Measurements from ENCODE around the gene YTHDC1.

Gene YTHDC1

DNA sequence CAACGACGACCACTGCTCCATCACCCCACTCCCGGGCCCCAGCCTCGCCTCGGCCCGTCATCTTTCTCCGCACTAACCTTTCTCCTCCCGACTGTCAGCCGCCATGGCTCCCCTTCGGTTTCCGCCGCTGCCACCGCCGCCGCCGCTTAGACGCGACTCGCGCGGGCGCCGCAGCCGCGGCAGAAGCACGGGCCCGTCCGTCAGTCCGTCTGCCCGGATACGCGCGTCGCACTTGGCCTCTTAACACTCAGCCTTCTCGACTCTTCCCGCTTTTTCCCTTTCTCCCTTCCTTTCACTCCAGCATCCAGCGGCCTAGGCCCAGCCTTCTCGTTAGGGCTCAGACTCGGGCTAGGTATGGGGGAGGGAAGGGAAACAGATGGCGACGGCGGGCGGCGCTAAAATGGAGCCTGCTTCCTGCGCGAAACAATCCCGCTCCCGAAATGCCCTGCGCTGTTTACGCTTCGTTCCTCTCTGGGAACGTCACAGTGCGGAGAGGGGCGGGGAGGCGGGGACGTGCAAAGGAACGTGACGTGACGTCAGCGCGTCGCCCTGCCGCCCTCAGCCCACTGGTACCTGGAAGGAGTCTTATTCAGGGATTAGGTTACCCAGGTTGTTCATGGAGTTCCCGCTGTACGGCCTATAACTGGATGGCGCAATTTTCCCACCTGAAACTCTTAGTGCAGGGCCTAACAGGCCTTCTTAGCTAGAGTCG is at the start of gene YTHDC1 (continued):
- TF ChIP-seq ZNF146 (tag by site-specific recombination; IDR thresholded peaks at IDR 0.05), result 0 out of 2 replicates have a peak, but pooled peaks have one; percentile 6
- TF ChIP-seq, protein P1, sequence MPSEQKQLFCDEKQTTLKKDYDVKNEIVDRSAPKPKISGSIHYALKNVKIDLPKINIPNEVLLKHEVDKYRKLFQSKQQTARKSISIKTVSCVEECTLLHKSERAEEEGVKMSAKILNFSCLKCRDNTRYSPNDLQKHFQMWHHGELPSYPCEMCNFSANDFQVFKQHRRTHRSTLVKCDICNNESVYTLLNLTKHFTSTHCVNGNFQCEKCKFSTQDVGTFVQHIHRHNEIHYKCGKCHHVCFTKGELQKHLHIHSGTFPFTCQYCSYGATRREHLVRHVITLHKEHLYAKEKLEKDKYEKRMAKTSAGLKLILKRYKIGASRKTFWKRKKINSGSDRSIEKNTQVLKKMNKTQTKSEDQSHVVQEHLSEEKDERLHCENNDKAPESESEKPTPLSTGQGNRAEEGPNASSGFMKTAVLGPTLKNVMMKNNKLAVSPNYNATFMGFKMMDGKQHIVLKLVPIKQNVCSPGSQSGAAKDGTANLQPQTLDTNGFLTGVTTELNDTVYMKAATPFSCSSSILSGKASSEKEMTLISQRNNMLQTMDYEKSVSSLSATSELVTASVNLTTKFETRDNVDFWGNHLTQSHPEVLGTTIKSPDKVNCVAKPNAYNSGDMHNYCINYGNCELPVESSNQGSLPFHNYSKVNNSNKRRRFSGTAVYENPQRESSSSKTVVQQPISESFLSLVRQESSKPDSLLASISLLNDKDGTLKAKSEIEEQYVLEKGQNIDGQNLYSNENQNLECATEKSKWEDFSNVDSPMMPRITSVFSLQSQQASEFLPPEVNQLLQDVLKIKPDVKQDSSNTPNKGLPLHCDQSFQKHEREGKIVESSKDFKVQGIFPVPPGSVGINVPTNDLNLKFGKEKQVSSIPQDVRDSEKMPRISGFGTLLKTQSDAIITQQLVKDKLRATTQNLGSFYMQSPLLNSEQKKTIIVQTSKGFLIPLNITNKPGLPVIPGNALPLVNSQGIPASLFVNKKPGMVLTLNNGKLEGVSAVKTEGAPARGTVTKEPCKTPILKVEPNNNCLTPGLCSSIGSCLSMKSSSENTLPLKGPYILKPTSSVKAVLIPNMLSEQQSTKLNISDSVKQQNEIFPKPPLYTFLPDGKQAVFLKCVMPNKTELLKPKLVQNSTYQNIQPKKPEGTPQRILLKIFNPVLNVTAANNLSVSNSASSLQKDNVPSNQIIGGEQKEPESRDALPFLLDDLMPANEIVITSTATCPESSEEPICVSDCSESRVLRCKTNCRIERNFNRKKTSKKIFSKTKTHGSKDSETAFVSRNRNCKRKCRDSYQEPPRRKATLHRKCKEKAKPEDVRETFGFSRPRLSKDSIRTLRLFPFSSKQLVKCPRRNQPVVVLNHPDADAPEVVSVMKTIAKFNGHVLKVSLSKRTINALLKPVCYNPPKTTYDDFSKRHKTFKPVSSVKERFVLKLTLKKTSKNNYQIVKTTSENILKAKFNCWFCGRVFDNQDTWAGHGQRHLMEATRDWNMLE (tag by site-specific recombination; conservative IDR thresholded peaks at IDR 0.05; ENCODE audit: low read depth), result peak; percentile 78
- peak; percentile 18; the same call in 1 of the 2 replicates for TF ChIP-seq ZNF610 (tag by site-specific recombination; IDR thresholded peaks at IDR 0.05; ENCODE audit: borderline replicate concordance)
- TF ChIP-seq ZNF571 (tag by site-specific recombination; IDR thresholded peaks at IDR 0.05), result no peak
- TF ChIP-seq ZXDB (tag by site-specific recombination; IDR thresholded peaks at IDR 0.05), result peak; percentile 63; the same call in 1 of the 2 replicates
- TF ChIP-seq PRDM1 (tag by site-specific recombination; IDR thresholded peaks at IDR 0.05), result peak; percentile 85
- TF ChIP-seq ZBTB21 (tag by site-specific recombination; IDR thresholded peaks at IDR 0.05), result peak; percentile 91
- TF ChIP-seq ZNF664 (tag by site-specific recombination; IDR thresholded peaks at IDR 0.05), result no peak
- 0 out of 2 replicates have a peak, but pooled peaks have one; percentile 28 for TF ChIP-seq ZSCAN30 (tag by site-specific recombination; IDR thresholded peaks at IDR 0.05)
- TF ChIP-seq, protein P2, sequence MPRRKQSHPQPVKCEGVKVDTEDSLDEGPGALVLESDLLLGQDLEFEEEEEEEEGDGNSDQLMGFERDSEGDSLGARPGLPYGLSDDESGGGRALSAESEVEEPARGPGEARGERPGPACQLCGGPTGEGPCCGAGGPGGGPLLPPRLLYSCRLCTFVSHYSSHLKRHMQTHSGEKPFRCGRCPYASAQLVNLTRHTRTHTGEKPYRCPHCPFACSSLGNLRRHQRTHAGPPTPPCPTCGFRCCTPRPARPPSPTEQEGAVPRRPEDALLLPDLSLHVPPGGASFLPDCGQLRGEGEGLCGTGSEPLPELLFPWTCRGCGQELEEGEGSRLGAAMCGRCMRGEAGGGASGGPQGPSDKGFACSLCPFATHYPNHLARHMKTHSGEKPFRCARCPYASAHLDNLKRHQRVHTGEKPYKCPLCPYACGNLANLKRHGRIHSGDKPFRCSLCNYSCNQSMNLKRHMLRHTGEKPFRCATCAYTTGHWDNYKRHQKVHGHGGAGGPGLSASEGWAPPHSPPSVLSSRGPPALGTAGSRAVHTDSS (tag by site-specific recombination; IDR thresholded peaks at IDR 0.05), result no peak
- TF ChIP-seq, protein P3, sequence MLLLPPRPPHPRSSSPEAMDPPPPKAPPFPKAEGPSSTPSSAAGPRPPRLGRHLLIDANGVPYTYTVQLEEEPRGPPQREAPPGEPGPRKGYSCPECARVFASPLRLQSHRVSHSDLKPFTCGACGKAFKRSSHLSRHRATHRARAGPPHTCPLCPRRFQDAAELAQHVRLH (tag by site-specific recombination; IDR thresholded peaks at IDR 0.05), result 0 out of 2 replicates have a peak, but pooled peaks have one; percentile 10
- TF ChIP-seq ZFP3 (tag by site-specific recombination; IDR thresholded peaks at IDR 0.05; ENCODE audit: low read depth), result no peak
- peak; percentile 69 for TF ChIP-seq SP2 (tag by site-specific recombination; IDR thresholded peaks at IDR 0.05)
- 0 out of 2 replicates have a peak, but pooled peaks have one; percentile 59 for TF ChIP-seq KLF8 (tag by site-specific recombination; IDR thresholded peaks at IDR 0.05)
- TF ChIP-seq TCF7L2 (IDR thresholded peaks at IDR 0.05; ENCODE audit: borderline replicate concordance, low read depth, low read length), result no peak
- TF ChIP-seq, protein P4, sequence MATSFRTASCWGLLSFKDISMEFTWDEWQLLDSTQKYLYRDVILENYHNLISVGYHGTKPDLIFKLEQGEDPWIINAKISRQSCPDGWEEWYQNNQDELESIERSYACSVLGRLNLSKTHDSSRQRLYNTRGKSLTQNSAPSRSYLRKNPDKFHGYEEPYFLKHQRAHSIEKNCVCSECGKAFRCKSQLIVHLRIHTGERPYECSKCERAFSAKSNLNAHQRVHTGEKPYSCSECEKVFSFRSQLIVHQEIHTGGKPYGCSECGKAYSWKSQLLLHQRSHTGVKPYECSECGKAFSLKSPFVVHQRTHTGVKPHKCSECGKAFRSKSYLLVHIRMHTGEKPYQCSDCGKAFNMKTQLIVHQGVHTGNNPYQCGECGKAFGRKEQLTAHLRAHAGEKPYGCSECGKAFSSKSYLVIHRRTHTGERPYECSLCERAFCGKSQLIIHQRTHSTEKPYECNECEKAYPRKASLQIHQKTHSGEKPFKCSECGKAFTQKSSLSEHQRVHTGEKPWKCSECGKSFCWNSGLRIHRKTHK (tag by site-specific recombination; IDR thresholded peaks at IDR 0.05), result no peak
- no peak for TF ChIP-seq ZFP41 (tag by site-specific recombination; IDR thresholded peaks at IDR 0.05; ENCODE audit: borderline replicate concordance)
- TF ChIP-seq, protein P5, sequence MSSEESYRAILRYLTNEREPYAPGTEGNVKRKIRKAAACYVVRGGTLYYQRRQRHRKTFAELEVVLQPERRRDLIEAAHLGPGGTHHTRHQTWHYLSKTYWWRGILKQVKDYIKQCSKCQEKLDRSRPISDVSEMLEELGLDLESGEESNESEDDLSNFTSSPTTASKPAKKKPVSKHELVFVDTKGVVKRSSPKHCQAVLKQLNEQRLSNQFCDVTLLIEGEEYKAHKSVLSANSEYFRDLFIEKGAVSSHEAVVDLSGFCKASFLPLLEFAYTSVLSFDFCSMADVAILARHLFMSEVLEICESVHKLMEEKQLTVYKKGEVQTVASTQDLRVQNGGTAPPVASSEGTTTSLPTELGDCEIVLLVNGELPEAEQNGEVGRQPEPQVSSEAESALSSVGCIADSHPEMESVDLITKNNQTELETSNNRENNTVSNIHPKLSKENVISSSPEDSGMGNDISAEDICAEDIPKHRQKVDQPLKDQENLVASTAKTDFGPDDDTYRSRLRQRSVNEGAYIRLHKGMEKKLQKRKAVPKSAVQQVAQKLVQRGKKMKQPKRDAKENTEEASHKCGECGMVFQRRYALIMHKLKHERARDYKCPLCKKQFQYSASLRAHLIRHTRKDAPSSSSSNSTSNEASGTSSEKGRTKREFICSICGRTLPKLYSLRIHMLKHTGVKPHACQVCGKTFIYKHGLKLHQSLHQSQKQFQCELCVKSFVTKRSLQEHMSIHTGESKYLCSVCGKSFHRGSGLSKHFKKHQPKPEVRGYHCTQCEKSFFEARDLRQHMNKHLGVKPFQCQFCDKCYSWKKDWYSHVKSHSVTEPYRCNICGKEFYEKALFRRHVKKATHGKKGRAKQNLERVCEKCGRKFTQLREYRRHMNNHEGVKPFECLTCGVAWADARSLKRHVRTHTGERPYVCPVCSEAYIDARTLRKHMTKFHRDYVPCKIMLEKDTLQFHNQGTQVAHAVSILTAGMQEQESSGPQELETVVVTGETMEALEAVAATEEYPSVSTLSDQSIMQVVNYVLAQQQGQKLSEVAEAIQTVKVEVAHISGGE (tag by site-specific recombination; conservative IDR thresholded peaks at IDR 0.05; ENCODE audit: low read depth), result peak; percentile 73
- TF ChIP-seq ZSCAN5A (tag by site-specific recombination; IDR thresholded peaks at IDR 0.05), result peak; percentile 63; the same call in 1 of the 2 replicates
- no peak for TF ChIP-seq ZNF585B (tag by site-specific recombination; IDR thresholded peaks at IDR 0.05)
- TF ChIP-seq ZBTB48 (tag by site-specific recombination; IDR thresholded peaks at IDR 0.05), result peak; percentile 66; the same call in 1 of the 2 replicates
- peak; percentile 56; the same call in 1 of the 2 replicates for TF ChIP-seq IKZF3 (tag by site-specific recombination; IDR thresholded peaks at IDR 0.05)
- TF ChIP-seq YY2 (tag by site-specific recombination; IDR thresholded peaks at IDR 0.05), result peak; percentile 80; the same call in 1 of the 2 replicates
- TF ChIP-seq ZNF677 (tag by site-specific recombination; IDR thresholded peaks at IDR 0.05), result no peak
- no peak for TF ChIP-seq ZNF670 (tag by site-specific recombination; IDR thresholded peaks at IDR 0.05; ENCODE audit: low read depth)
- TF ChIP-seq MEIS1 (CRISPR knock-in tag; IDR thresholded peaks at IDR 0.05; ENCODE audit: borderline replicate concordance), result no peak
